ENCODE data around the gene RAET1G. TPM values are rescaled to one million over a fixed set of nuclear protein-coding genes. Genes with fewer than 3 reads are reported as not detected.
A peak's percentile ranks its signal among the peaks of the same experiment; 100 is the strongest.
"Not testable (repeated sequence)": the region's sequence is repeated elsewhere in the genome, so short reads cannot be mapped to it uniquely, and the experiment has no call there.

Gene RAET1G
- total RNA-seq, 1 donor from 2014 or later: 0.73 TPM

DNA sequence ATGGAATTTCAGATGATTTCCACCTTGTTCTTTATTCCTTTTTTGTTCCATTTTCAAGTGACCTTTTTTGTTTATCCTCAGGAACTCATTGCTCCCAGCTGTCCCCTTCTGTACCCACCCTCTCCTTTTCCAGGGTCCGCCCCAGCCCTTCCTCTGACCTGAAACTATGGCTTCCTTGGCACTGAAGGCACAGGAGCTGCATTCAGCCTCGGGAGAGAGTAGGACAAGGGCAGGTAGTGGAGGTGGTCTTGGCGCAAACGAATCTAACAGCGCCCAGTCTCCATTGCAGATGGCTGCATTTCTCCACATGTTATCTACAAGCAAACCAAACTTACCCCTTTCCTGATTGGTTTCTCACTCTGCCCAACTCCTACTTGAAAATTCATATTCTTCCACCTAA lies 10.1 kb upstream of the RAET1G start:
- H3K27me3 Mint-ChIP-seq (ENCODE audit: unreplicated experiment): peaks cover 92% of the 10 kb centered on the region
- peak; percentile 36 for DNase-seq (ENCODE audit: extremely low spot score, unreplicated experiment)
- H3K4me3 Mint-ChIP-seq (ENCODE audit: unreplicated experiment): no peak overlapping the region
- TF ChIP-seq, protein P1, sequence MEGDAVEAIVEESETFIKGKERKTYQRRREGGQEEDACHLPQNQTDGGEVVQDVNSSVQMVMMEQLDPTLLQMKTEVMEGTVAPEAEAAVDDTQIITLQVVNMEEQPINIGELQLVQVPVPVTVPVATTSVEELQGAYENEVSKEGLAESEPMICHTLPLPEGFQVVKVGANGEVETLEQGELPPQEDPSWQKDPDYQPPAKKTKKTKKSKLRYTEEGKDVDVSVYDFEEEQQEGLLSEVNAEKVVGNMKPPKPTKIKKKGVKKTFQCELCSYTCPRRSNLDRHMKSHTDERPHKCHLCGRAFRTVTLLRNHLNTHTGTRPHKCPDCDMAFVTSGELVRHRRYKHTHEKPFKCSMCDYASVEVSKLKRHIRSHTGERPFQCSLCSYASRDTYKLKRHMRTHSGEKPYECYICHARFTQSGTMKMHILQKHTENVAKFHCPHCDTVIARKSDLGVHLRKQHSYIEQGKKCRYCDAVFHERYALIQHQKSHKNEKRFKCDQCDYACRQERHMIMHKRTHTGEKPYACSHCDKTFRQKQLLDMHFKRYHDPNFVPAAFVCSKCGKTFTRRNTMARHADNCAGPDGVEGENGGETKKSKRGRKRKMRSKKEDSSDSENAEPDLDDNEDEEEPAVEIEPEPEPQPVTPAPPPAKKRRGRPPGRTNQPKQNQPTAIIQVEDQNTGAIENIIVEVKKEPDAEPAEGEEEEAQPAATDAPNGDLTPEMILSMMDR (IDR thresholded peaks at IDR 0.05): no peak
- peaks cover under 1% of the 10 kb centered on the region for H3K4me1 Mint-ChIP-seq (ENCODE audit: unreplicated experiment)
- H3K9me3 Mint-ChIP-seq (ENCODE audit: unreplicated experiment): no peaks in the 10 kb centered on the region
- H3K27ac Mint-ChIP-seq (ENCODE audit: unreplicated experiment): no peak overlapping the region
- H3K36me3 Mint-ChIP-seq (ENCODE audit: unreplicated experiment): peaks cover 2% of the 10 kb centered on the region

DNA sequence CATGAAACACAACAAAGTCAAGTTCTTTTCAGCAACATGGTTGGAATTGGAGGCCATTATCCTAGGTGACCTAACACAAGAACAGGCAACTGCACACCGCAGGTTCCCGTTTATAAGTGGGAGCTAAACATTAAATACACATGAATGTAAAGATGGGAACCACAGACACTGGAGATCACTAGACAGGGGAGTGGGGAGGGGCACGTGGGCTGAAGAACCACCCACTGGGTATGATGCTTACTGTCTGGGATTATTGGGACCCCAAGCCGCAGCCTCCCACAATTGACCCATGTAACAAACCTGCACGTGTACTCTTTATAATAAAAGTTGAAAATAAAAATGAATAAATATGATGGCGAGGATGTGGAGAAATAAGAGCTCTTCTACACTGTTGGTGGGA lies 8.6 kb upstream of the RAET1G start:
- Mint-ChIP-seq H3K36me3 (ENCODE audit: unreplicated experiment) (peaks cover 2% of the 10 kb centered on the region), H3K27ac (ENCODE audit: unreplicated experiment) (no peak overlapping the region), H3K4me1 (ENCODE audit: unreplicated experiment) (no peaks in the 10 kb centered on the region), H3K9me3 (ENCODE audit: unreplicated experiment) (no peaks in the 10 kb centered on the region), H3K4me3 (ENCODE audit: unreplicated experiment) (no peak overlapping the region), H3K27me3 (ENCODE audit: unreplicated experiment) (peaks cover 86% of the 10 kb centered on the region)
- TF ChIP-seq, protein P1 (IDR thresholded peaks at IDR 0.05): no peak
- no peak for DNase-seq (ENCODE audit: extremely low spot score, unreplicated experiment)

DNA sequence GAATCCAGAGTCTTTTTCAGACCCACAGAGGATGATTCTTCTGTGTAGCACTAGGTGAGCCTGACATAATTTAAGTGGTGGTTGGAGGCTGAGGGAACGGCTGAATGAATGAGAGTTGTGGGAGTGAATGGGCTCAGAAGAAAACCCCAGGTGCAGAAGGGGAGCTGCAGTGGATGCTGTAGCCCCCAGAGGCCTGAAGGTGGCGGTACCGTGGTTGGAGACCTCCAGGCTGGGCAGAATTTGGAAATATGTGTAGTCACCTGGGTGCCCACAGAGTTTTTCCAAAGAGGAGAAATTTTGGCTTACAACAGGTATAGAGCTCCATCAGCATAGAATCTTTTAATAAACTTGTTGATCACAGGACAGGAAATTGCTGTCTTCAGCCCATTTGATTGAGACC lies 6.5 kb upstream of the RAET1G start:
- TF ChIP-seq, protein P1 (IDR thresholded peaks at IDR 0.05): peak; percentile 48
- peaks cover 2% of the 10 kb centered on the region for H3K36me3 Mint-ChIP-seq (ENCODE audit: unreplicated experiment)
- H3K4me1 Mint-ChIP-seq (ENCODE audit: unreplicated experiment): peaks cover 9% of the 10 kb centered on the region
- H3K4me3 Mint-ChIP-seq (ENCODE audit: unreplicated experiment): no peak overlapping the region
- peaks cover 67% of the 10 kb centered on the region for H3K27me3 Mint-ChIP-seq (ENCODE audit: unreplicated experiment)
- no peak overlapping the region for H3K27ac Mint-ChIP-seq (ENCODE audit: unreplicated experiment)
- no peaks in the 10 kb centered on the region for H3K9me3 Mint-ChIP-seq (ENCODE audit: unreplicated experiment)
- no peak for DNase-seq (ENCODE audit: extremely low spot score, unreplicated experiment)

DNA sequence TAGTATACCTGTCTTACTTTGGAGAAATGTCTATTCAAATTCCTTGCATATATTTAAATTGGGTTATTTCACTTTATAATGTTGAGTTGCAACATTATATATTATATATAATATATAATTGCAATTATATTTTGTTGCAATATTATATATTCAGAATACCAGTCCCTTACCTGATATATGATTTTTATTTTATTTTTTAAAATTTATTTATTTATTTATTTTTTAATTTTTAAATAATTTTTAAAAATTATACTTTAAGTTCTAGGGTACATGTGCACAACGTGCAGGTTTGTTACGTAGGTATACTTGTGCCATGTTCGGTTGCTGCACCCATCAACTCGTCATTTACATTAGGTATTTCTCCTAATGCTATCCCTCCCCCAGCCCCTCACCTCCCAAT lies 4.1 kb upstream of the RAET1G start:
- not testable (repeated sequence) for H3K36me3 Mint-ChIP-seq (ENCODE audit: unreplicated experiment); DNase-seq (ENCODE audit: extremely low spot score, unreplicated experiment); H3K9me3 Mint-ChIP-seq (ENCODE audit: unreplicated experiment); H3K27ac Mint-ChIP-seq (ENCODE audit: unreplicated experiment); H3K4me3 Mint-ChIP-seq (ENCODE audit: unreplicated experiment)
- Mint-ChIP-seq H3K27me3 (ENCODE audit: unreplicated experiment) (peaks cover 50% of the 10 kb centered on the region), H3K4me1 (ENCODE audit: unreplicated experiment) (peaks cover 20% of the 10 kb centered on the region)

DNA sequence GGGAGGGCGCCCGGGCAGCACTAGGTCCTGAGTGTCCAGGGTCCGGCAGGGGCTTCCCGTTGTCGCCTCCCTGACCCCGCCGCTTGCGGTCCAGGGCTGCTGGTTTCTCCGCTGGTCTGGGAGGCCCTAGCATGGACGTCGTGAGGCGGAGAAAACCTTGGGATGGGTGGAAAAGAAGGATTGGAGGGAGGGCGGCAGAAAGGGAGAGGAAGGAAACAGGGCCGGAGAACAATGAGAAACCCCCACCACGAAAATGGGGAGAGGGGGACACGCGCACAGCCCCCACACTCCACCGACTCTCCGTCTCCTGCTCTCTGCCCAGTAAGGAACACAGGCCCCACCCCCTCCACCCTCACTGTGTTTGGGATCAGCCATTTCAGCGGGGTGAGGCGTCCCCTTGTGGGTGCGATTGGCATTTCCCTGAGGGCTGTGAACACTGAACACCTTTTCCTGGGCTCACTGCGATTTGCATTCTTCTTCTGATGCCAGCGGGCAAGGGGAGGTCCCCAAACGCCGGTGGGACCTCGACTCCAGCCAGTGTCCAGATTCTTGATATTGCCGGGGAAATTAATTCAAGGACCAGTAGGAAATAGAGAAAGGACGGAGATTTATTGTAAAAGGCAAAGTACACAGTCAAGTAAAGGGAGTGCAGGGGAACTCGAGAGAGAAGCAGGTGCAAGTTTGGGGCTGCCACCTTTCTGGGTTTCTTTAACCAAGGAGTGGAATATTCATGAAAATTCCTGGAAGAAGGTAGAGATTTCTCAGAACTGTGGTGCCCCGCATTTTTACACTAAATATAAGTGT lies 3.3 kb upstream of the RAET1G start:
- TF ChIP-seq, protein P1 (IDR thresholded peaks at IDR 0.05): peak; percentile 86
- H3K36me3 Mint-ChIP-seq (ENCODE audit: unreplicated experiment): peaks cover 2% of the 10 kb centered on the region
- H3K9me3 Mint-ChIP-seq (ENCODE audit: unreplicated experiment): no peaks in the 10 kb centered on the region
- peak; percentile 95 for DNase-seq (ENCODE audit: extremely low spot score, unreplicated experiment)
- peaks cover 41% of the 10 kb centered on the region for H3K27me3 Mint-ChIP-seq (ENCODE audit: unreplicated experiment)
- H3K4me1 Mint-ChIP-seq (ENCODE audit: unreplicated experiment): peaks cover 20% of the 10 kb centered on the region
- peak overlapping the region; percentile 78 for H3K4me3 Mint-ChIP-seq (ENCODE audit: unreplicated experiment)
- H3K27ac Mint-ChIP-seq (ENCODE audit: unreplicated experiment): peak overlapping the region; percentile 76
